Epidermal melanocyte (primary cell): ENCODE results near the gene PCDH8.

ENCODE experiments used
- DNase-seq: peaks from one replicate; pipeline ENCODE4 v3.0.0; 2011; ENCODE audit warnings: low spot score; ENCODE audit not compliant: insufficient read length

The PCDH8 gene

GRCh38 chr13:52848455-52849195, at the start of gene PCDH8:
PCDH8 (minus strand) TSS chr13:52848640; CDS start chr13:52848436, 204 bp downstream.
- DNase-seq, result no peak

- no peak for DNase-seq
Observed at GRCh38 chr13:52896827-52897659, 48.6 kb upstream of the PCDH8 start.

GRCh38 chr13:52894413-52894812, 46.0 kb upstream of the PCDH8 start:
- no peak for DNase-seq

GRCh38 chr13:52892925-52893324, 44.5 kb upstream of the PCDH8 start:
- DNase-seq, result no peak

- DNase-seq, result no peak
Observed at GRCh38 chr13:52891706-52892105, 43.3 kb upstream of the PCDH8 start.

GRCh38 chr13:52887165-52887564, 38.7 kb upstream of the PCDH8 start:
- DNase-seq, result no peak

- DNase-seq, result no peak
Observed at GRCh38 chr13:52885141-52885540, 36.7 kb upstream of the PCDH8 start.

- DNase-seq, result no peak
Observed at GRCh38 chr13:52884429-52885010, 36.1 kb upstream of the PCDH8 start.

GRCh38 chr13:52882785-52883184, 34.3 kb upstream of the PCDH8 start:
- no peak for DNase-seq

- no peak for DNase-seq
Observed at GRCh38 chr13:52879950-52880741, 31.7 kb upstream of the PCDH8 start.

- DNase-seq, result no peak
Observed at GRCh38 chr13:52878831-52879230, 30.4 kb upstream of the PCDH8 start.

- no peak for DNase-seq
Observed at GRCh38 chr13:52870143-52870542, 21.7 kb upstream of the PCDH8 start.

GRCh38 chr13:52869621-52870020, 21.2 kb upstream of the PCDH8 start:
- DNase-seq, result no peak

GRCh38 chr13:52869050-52869449, 20.6 kb upstream of the PCDH8 start:
- DNase-seq, result no peak

GRCh38 chr13:52868190-52868589, 19.8 kb upstream of the PCDH8 start:
- no peak for DNase-seq

- DNase-seq, result no peak
Observed at GRCh38 chr13:52864941-52865340, 16.5 kb upstream of the PCDH8 start.

GRCh38 chr13:52862358-52863206, 14.1 kb upstream of the PCDH8 start:
- no peak for DNase-seq

- DNase-seq, result no peak
Observed at GRCh38 chr13:52852444-52852843, 4.0 kb upstream of the PCDH8 start.

- DNase-seq, result no peak
Observed at GRCh38 chr13:52851137-52851962, 2.9 kb upstream of the PCDH8 start.
